Upper lobe of right lung (tissue), 1 donor: ENCODE measurements around the gene PHTF1. TPM values are rescaled to one million over a fixed set of nuclear protein-coding genes. Genes with fewer than 3 reads are reported as not detected.
"Not testable (repeated sequence)": the region's sequence is repeated elsewhere in the genome, so short reads cannot be mapped to it uniquely, and the experiment has no call there.

Experiments
- ATAC-seq: fragments of 200-7000 bp; cut with Tn5 transposase; one replicate; pipeline ENCODE4 v1.9.1; 2020; ENCODE audit warnings: mild to moderate bottlenecking, moderate library complexity
- DNase-seq: peaks from one replicate; pipeline ENCODE4 v3.0.0-alpha.2; 2020
- H3K27ac ChIP-seq: fragments of 200-600 bp; one replicate; pipeline ENCODE4 v1.8.0; 2022
- H3K27me3 ChIP-seq: fragments of 200-600 bp; one replicate; pipeline ENCODE4 v1.8.0; 2022; ENCODE audit warnings: mild to moderate bottlenecking
- H3K36me3 ChIP-seq: fragments of 200-600 bp; one replicate; pipeline ENCODE4 v1.8.0; 2022
- H3K4me1 ChIP-seq: fragments of 200-600 bp; one replicate; pipeline ENCODE4 v1.8.0; 2022
- H3K4me3 ChIP-seq: fragments of 200-600 bp; one replicate; pipeline ENCODE4 v1.8.0; 2022; ENCODE audit warnings: mild to moderate bottlenecking
- H3K9me3 ChIP-seq: fragments of 200-600 bp; one replicate; pipeline ENCODE4 v1.8.0; 2022
- CTCF ChIP-seq: fragments of 200-600 bp; IDR thresholded peaks from one replicate; pipeline ENCODE4 v1.8.0; 2022; ENCODE audit warnings: antibody characterized with exemption
- intact Hi-C: fragments of 100-400 bp; cut with DNase I; formaldehyde crosslinking; loops from one replicate; pipeline ENCODE4 v1.11.0; 2022
- total RNA-seq: library from RNA; stranded (reverse); fragmentation: NEBNext Ultra II Directional; extraction: Animal tissue kit (Norgen Biotek cat#: 25700); gene quantifications from one replicate; pipeline ENCODE4 v1.2.1, GENCODE V29; 2021
- donor health status: DM: no; HTN: yes; CAD: no; lungs with severe emphysema.

The PHTF1 gene
- total RNA-seq, 1 donor from 2014 or later = 18.9 TPM

GRCh38 chr1:113734357-113735055 is 24.8 kb downstream of the PHTF1 start:
- Histone ChIP-seq H3K4me3 (no peak overlapping the region), H3K4me1 (no peaks in the 10 kb centered on the region), H3K27ac (no peak overlapping the region), H3K36me3 (peaks cover 28% of the 10 kb centered on the region), H3K9me3 (no peaks in the 10 kb centered on the region), H3K27me3 (no peaks in the 10 kb centered on the region)
- intact Hi-C loops = no loop called here
- ATAC-seq = no peak
- no peak for TF ChIP-seq CTCF
- no peak for DNase-seq

- Histone ChIP-seq H3K9me3 (no peaks in the 10 kb centered on the region), H3K27ac (no peak overlapping the region), H3K36me3 (peaks cover 25% of the 10 kb centered on the region), H3K27me3 (no peaks in the 10 kb centered on the region), H3K4me1 (no peaks in the 10 kb centered on the region), H3K4me3 (no peak overlapping the region)
- ATAC-seq (no peak), DNase-seq (no peak)
- intact Hi-C loops = no loop called here
- no peak for TF ChIP-seq CTCF
Observed at GRCh38 chr1:113732802-113733201, 26.5 kb downstream of the PHTF1 start.

GRCh38 chr1:113721010-113721409 is 38.3 kb downstream of the PHTF1 start:
- DNase-seq (no peak), ATAC-seq (no peak)
- Histone ChIP-seq H3K4me3 (no peak overlapping the region), H3K9me3 (no peaks in the 10 kb centered on the region), H3K36me3 (peaks cover 32% of the 10 kb centered on the region), H3K27me3 (no peaks in the 10 kb centered on the region), H3K4me1 (no peaks in the 10 kb centered on the region), H3K27ac (no peak overlapping the region)
- TF ChIP-seq CTCF = no peak
- intact Hi-C loops = no loop called here

- H3K27me3 ChIP-seq, H3K9me3 ChIP-seq, H3K4me1 ChIP-seq, H3K4me3 ChIP-seq, intact Hi-C loops, H3K27ac ChIP-seq, ATAC-seq, DNase-seq: not testable (repeated sequence)
- peaks cover 14% of the 10 kb centered on the region for H3K36me3 ChIP-seq
Observed at GRCh38 chr1:113718621-113719020, 40.7 kb downstream of the PHTF1 start.

- H3K27ac ChIP-seq, DNase-seq, H3K4me1 ChIP-seq, H3K9me3 ChIP-seq, H3K27me3 ChIP-seq, H3K4me3 ChIP-seq, ATAC-seq, intact Hi-C loops: not testable (repeated sequence)
- peaks cover 20% of the 10 kb centered on the region for H3K36me3 ChIP-seq
Observed at GRCh38 chr1:113717506-113717905, 41.8 kb downstream of the PHTF1 start.

- intact Hi-C loops = no loop called here
- DNase-seq = no peak
- no peak for TF ChIP-seq CTCF
- peaks cover 34% of the 10 kb centered on the region for H3K36me3 ChIP-seq
- H3K4me3 ChIP-seq = no peak overlapping the region
- H3K9me3 ChIP-seq = no peaks in the 10 kb centered on the region
- ATAC-seq = no peak
- H3K27ac ChIP-seq = no peak overlapping the region
- no peaks in the 10 kb centered on the region for H3K27me3 ChIP-seq
- no peaks in the 10 kb centered on the region for H3K4me1 ChIP-seq
Observed at GRCh38 chr1:113714606-113715269, 44.5 kb downstream of the PHTF1 start.
